ENCODE data around the gene PLD2.
A peak's percentile ranks its signal among the peaks of the same experiment; 100 is the strongest.
"Not testable (repeated sequence)": the region's sequence is repeated elsewhere in the genome, so short reads cannot be mapped to it uniquely, and the experiment has no call there.

Gene PLD2

DNA sequence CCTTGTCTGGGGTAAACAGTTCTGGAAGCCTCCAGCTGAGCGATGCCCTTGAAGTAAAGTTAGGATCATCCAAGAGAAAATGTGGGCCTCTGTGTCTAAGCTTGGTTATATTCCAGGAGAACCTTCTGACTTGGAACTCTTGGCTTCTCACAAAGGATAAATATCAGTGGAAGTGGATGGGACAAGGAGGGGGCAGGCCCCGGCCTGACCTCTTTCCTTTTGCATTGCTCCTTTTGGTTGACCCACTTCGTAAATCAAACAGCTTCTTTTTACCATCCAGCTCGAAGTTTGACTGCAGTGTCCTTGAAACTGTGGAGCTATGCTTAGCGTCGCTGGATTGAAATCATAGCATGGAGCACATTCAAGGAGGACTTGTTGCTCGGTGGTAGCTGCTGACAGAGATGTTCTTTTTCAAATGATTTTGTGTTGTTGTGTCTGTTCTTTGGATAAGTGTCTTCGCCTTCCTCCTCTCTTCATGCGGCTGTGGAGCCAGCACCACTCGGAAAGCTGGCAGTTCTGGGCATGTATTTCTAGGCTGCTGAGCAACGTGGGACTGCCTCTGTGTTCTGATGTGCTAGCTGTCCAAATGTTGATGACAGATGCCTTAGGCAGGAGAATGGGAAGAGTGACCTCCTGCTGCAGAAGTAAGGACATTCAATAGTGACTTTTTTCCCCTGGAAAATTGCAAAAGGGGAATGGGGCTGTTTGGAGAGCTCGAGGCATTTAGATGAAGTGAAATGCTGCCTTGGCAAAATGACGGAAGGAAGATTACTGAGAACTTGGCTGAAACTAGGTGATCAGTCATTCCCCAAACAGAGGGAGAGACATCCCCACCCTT is 30.7 kb downstream of the PLD2 start:
- no peak for DNase-seq

GRCh38 chr17:4838309-4838785 is 31.4 kb downstream of the PLD2 start:
- DNase-seq = no peak

DNA sequence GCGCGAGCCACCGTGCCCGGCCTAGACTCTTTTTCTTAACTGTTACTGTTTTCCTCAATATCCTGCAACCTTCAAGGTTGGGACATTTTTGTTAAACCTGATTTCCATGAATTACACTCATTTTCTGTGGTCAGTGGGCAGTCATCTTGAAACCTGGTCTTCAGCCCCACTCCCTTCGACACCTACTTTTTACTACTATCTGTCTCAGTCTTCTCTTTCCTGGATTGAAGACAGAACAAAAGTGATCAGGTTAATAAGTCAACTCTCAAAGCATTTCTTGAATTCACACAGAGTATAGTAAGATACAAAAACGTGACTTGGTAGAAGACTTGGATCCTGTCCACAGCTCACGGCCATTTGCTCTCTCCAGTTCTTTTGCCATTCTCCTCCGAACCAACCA is 32.3 kb downstream of the PLD2 start:
- DNase-seq = no peak

- no peak for DNase-seq
These were observed 33.3 kb downstream of the PLD2 start for GRCh38 chr17:4839965-4840892.

- no peak for DNase-seq
These were observed 33.9 kb downstream of the PLD2 start for GRCh38 chr17:4840893-4841242.

DNA sequence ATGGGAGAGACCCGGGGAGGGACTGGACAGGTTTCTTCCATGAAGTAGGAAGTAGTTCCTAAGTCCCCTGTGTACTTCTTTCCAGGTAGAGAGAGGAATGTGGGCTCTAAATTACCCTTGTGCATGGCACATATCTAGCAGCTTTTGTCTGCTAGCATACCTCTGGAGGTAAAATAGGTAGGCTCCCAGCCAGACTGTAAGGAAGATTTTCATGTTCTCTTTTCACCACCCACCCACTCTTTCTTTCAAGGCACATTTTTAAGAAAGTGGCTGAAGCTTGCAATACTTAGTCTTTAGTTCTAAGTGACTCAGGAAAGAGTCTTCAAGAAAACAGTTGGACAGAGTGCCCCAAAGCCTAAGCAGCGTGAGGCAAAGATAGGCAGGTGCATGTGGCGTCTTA is 35.4 kb downstream of the PLD2 start:
- DNase-seq = no peak

- no peak for DNase-seq
These were observed 36.5 kb downstream of the PLD2 start for GRCh38 chr17:4843321-4844000.

- DNase-seq = peak; percentile 41
These were observed 38.2 kb downstream of the PLD2 start for GRCh38 chr17:4845118-4845517.

DNA sequence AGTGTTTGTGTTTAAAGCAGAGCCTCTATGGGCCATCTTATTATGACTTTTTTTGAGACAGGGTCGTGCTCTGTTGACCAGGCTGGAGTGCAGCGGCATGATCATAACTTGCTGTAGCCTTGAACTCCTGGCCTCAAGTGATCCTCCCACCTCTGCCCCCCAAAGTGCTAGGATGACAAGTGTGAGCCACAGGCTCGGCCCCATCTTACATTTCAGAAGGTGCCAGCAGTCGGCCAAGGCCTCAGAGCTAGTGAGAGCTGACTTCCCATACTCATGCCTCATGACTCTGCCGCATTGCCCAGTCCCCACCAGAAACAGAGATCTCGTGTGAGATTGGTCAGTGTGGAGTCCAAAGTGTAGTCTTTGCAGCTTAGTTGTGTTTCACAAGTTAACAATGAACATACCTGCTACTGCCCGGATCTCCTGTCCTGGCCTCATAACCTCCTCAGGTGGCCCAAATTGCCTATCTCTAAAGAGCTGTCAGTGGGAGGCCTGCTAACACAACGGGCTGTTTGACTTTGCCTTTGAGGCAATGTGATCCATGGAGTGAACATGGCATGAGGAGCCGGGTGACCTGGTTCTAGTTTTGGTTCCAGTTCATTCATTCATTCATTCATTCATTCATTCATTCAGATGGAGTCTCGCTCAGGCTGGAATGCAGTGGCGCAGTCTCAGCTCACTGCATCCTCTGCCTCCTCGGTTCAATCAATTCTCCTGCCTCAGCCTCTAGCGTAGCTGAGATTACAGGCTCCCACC is 39.9 kb downstream of the PLD2 start:
- DNase-seq = no peak

GRCh38 chr17:4849011-4849536 is 42.1 kb downstream of the PLD2 start:
- no peak for DNase-seq

- no peak for DNase-seq
These were observed 43.3 kb downstream of the PLD2 start for GRCh38 chr17:4850246-4850645.

DNA sequence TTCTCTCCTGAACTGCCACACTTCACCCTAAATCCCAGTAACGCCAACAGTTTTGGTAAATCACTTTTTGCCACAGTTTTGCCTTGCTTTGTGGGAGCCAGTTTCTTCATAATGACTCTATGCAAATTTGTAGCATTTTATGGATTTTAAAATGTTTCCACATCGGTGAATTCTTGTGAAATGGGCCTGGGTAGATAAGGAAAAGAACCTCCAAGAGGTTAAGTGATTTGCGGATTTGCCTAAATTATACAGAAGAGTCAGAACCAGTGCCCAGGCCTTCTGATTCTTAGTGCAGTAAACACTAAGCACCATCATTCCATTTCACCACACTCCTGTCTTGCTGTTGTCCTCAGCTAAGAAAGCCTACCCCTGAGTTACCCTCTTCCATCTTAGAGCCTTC is 44.1 kb downstream of the PLD2 start:
- no peak for DNase-seq

GRCh38 chr17:4852567-4853207 is 45.7 kb downstream of the PLD2 start:
- no peak for DNase-seq

DNA sequence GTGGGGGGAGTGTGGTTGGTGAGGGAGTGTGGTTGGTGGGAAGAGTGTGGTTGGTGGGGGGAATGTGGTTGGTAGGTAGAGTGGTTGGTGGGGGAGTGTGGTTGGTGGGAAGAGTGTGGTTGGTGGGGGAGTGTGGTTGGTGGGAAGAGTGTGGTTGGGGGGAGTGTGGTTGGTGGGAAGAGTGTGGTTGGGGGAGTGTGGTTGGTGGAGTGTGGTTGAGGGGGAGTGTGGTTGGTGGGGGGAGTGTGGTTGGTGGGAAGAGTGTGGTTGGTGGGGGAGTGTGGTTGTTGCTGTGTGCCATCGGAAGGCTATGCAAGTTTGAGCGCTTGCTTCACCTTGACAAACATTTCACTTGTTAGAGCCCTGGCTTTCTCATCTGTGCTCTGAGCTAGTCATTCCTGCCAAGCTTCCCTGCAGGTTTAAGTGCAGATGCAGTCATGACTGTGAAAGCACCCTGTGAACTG is 46.3 kb downstream of the PLD2 start:
- peak; percentile 13 for DNase-seq

DNA sequence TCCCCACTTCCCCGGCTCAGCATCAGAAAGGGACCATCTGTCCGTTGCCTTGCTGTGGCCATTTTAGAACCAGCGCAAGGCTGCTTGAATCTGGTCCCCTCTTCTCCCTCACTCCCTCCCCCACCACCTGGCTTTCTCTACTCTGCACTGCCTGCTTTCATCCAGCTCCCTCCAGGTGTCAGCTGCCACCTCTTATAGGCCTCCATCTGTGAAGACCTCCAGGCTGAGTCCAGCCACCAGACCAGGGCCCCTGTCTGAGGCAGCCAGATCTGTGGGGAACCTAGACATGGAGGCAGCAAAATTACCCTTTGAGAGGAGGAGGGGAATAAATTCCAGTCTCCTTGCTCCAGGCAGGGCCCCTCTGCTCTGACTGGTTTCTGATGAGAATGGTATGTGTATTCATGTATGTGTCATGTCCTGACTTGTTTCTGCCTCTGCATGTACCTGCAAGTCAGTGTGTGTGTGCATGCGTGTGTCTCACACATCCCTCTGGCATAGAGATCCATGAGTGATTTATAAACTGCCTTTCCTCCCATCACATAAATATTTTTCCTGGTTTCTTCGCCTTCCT is 47.2 kb downstream of the PLD2 start:
- no peak for DNase-seq

GRCh38 chr17:4856271-4856936 is 49.5 kb downstream of the PLD2 start:
- no peak for DNase-seq

GRCh38 chr17:4856937-4857314 is 50.0 kb downstream of the PLD2 start:
- no peak for DNase-seq

DNA sequence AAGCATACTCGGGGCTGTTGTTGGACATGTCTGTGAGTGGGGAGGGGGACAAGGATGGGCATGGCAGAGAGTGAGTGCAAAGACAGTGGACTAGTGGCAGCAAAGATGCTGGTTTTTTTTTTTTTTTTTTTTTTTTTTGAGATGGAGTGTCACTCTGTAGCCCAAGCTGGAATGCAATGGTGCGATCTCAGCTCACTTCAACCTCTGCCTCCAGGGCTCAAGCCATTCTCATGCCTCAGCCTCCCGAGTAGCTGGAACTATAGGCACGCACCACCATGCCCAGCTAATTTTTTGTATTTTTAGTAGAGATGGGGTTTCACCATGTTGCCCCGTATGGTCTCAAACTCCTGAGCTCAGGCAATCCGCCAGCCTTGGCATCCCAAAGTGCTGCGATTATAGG is 50.4 kb downstream of the PLD2 start:
- not testable (repeated sequence) for DNase-seq

GRCh38 chr17:4858068-4858881 is 51.3 kb downstream of the PLD2 start:
- no peak for DNase-seq

DNA sequence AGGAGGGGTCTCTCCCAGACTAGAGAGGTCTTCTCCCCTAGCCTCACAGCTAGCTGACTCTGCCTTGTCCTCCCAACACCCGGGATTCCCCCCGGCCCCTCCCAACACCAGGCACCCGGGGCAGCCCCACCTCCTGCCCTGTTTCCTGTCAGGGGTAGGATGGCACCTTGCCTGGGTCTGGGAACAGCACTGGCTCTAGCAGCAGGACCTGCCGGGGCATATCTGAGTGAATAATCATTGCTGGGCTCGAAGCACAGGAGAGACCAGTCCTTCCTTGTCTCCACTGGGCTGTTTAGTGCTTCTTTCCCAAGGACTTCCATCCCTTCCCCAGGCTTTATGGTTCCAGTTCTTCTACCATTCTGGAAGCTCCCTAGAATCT is 51.9 kb downstream of the PLD2 start:
- no peak for DNase-seq
